Progenitor cell of endocrine pancreas (in vitro differentiated cells): ENCODE data around the gene CPN1. TPM values are rescaled to one million over a fixed set of nuclear protein-coding genes. Genes with fewer than 3 reads are reported as not detected.

Experiments
- DNase-seq: peaks from one replicate; pipeline ENCODE4 v3.0.0; 2021; ENCODE audit warnings: low spot score; ENCODE audit not compliant: unreplicated experiment
- H3K27ac Mint-ChIP-seq: 2 replicates; pipeline ENCODE4 v1.8.0; 2021; ENCODE audit warnings: mild to moderate bottlenecking, moderate library complexity, mixed read lengths
- H3K27me3 Mint-ChIP-seq: 2 replicates; pipeline ENCODE4 v1.8.0; 2021; ENCODE audit warnings: mixed read lengths
- H3K36me3 Mint-ChIP-seq: 2 replicates; pipeline ENCODE4 v1.8.0; 2022; ENCODE audit warnings: mixed read lengths; ENCODE audit not compliant: insufficient read depth
- H3K4me1 Mint-ChIP-seq: 2 replicates; pipeline ENCODE4 v1.8.0; 2021; ENCODE audit warnings: low read depth, mixed read lengths
- H3K4me3 Mint-ChIP-seq: 2 replicates; pipeline ENCODE4 v1.8.0; 2021; ENCODE audit warnings: low read depth, mild to moderate bottlenecking, moderate library complexity, mixed read lengths
- H3K9me3 Mint-ChIP-seq: 2 replicates; pipeline ENCODE4 v1.8.0; 2021; ENCODE audit warnings: low read depth, mixed read lengths
- CTCF ChIP-seq: fragments of 200-600 bp; sonication (generic); IDR thresholded peaks from one replicate; pipeline ENCODE4 v1.5.0; 2021; ENCODE audit warnings: antibody characterized with exemption, mild to moderate bottlenecking; ENCODE audit not compliant: unreplicated experiment
- total RNA-seq: library from RNA; stranded (reverse); gene quantifications from 2 replicates; pipeline ENCODE4 v1.2.1, GENCODE V29; 2021

CPN1 gene
- total RNA-seq, 1 donor from 2014 or later = 4.5 TPM

- no peaks in the 10 kb centered on the region for H3K9me3 Mint-ChIP-seq
- peak overlapping the region; percentile 83 for H3K4me3 Mint-ChIP-seq
- H3K27ac Mint-ChIP-seq = peak overlapping the region; percentile 76
- peaks cover 33% of the 10 kb centered on the region for H3K4me1 Mint-ChIP-seq
- DNase-seq = no peak
- no peaks in the 10 kb centered on the region for H3K36me3 Mint-ChIP-seq
- H3K27me3 Mint-ChIP-seq = peaks cover 7% of the 10 kb centered on the region
- TF ChIP-seq CTCF = peak; percentile 36
These were observed 72.3 kb downstream of the CPN1 start for GRCh38 chr10:100009283-100009792.

GRCh38 chr10:100008708-100009282 lies 72.9 kb downstream of the CPN1 start:
- H3K36me3 Mint-ChIP-seq = no peaks in the 10 kb centered on the region
- no peaks in the 10 kb centered on the region for H3K9me3 Mint-ChIP-seq
- no peak for TF ChIP-seq CTCF
- DNase-seq = no peak
- peaks cover 29% of the 10 kb centered on the region for H3K4me1 Mint-ChIP-seq
- H3K27ac Mint-ChIP-seq = peak overlapping the region; percentile 76
- H3K4me3 Mint-ChIP-seq = peak overlapping the region; percentile 83
- peaks cover 7% of the 10 kb centered on the region for H3K27me3 Mint-ChIP-seq

GRCh38 chr10:100008142-100008522 lies 73.5 kb downstream of the CPN1 start:
- no peak overlapping the region for H3K27ac Mint-ChIP-seq
- no peaks in the 10 kb centered on the region for H3K9me3 Mint-ChIP-seq
- no peaks in the 10 kb centered on the region for H3K36me3 Mint-ChIP-seq
- TF ChIP-seq CTCF = no peak
- peaks cover 27% of the 10 kb centered on the region for H3K4me1 Mint-ChIP-seq
- peak overlapping the region; percentile 83 for H3K4me3 Mint-ChIP-seq
- DNase-seq = no peak
- H3K27me3 Mint-ChIP-seq = peaks cover 7% of the 10 kb centered on the region

GRCh38 chr10:100007231-100008141 lies 74.2 kb downstream of the CPN1 start:
- H3K4me1 Mint-ChIP-seq = peaks cover 27% of the 10 kb centered on the region
- DNase-seq = no peak
- no peak for TF ChIP-seq CTCF
- H3K27ac Mint-ChIP-seq = peak overlapping the region; percentile 8
- H3K4me3 Mint-ChIP-seq = peak overlapping the region; percentile 83
- H3K27me3 Mint-ChIP-seq = peaks cover 7% of the 10 kb centered on the region
- no peaks in the 10 kb centered on the region for H3K36me3 Mint-ChIP-seq
- H3K9me3 Mint-ChIP-seq = peaks cover 4% of the 10 kb centered on the region

GRCh38 chr10:100006243-100006886 lies 75.3 kb downstream of the CPN1 start:
- no peak for TF ChIP-seq CTCF
- no peak overlapping the region for H3K4me3 Mint-ChIP-seq
- no peaks in the 10 kb centered on the region for H3K36me3 Mint-ChIP-seq
- peaks cover 29% of the 10 kb centered on the region for H3K4me1 Mint-ChIP-seq
- H3K9me3 Mint-ChIP-seq = peaks cover 4% of the 10 kb centered on the region
- H3K27ac Mint-ChIP-seq = peak overlapping the region; percentile 15
- DNase-seq = no peak
- peaks cover 7% of the 10 kb centered on the region for H3K27me3 Mint-ChIP-seq
